A549 (cell line): ENCODE measurements around the gene PMVK. TPM values are rescaled to one million over a fixed set of nuclear protein-coding genes. Genes with fewer than 3 reads are reported as not detected.

Experiments
- ATAC-seq, 2 experiments: fragments of 200-7000 bp in 1 of 2; fragments of >200 bp in 1 of 2; cut with Nextera tagmentation in 1 of 2; cut with Tn5 transposase in 1 of 2; 3 replicates each; pipeline versions ENCODE4 v1.8.0 to v1.9.1; 2018 to 2020; ENCODE audit warnings: mild to moderate bottlenecking in 1 of 2, moderate library complexity in 1 of 2
- CTCF ChIA-PET: fragments of 300-600 bp; sonication (Branson Sonifier 250); formaldehyde crosslinking; extraction: SDS; loops from one replicate; lab custom pipeline; 2021; ENCODE audit warnings: antibody characterized with exemption, inconsistent platforms; lab: Yijun Ruan, JAX
- POLR2A ChIA-PET: fragments of 350-600 bp; formaldehyde crosslinking; extraction: SDS; loops from one replicate; lab custom pipeline; 2021; ENCODE audit warnings: antibody characterized with exemption, inconsistent platforms; lab: Yijun Ruan, JAX
- DNase-seq, 2 experiments: peaks; one replicate each; pipeline versions ENCODE4 v3.0.0 to v3.0.0-alpha.2; 2011 to 2016; ENCODE audit warnings: low read depth in 1 of 2, low spot score in 1 of 2
- FAIRE-seq: peaks from 2 replicates; lab custom pipeline; 2011; peaks lifted over from hg19 to GRCh38; lab: Jason Lieb, UNC
- H3K27ac ChIP-seq, 2 experiments: fragments of >200 bp; sonication (Bioruptor Twin); formaldehyde crosslinking; 3 replicates each; pipeline ENCODE4 v1.5.1; 2016 to 2017
- H3K4me1 ChIP-seq: fragments of >200 bp; sonication (Bioruptor Twin); formaldehyde crosslinking; 3 replicates; pipeline ENCODE4 v1.6.1; 2016
- H3K4me2 ChIP-seq: fragments of >200 bp; sonication (Bioruptor Twin); formaldehyde crosslinking; 3 replicates; pipeline ENCODE4 v1.6.1; 2016
- H3K4me3 ChIP-seq: fragments of >200 bp; sonication (Bioruptor Twin); formaldehyde crosslinking; 3 replicates; pipeline ENCODE4 v1.5.1; 2016
- H3K9me3 ChIP-seq: fragments of >200 bp; sonication (Bioruptor Twin); formaldehyde crosslinking; 3 replicates; pipeline ENCODE4 v1.6.1; 2016
- ATOH8 ChIP-seq: fragments of 250-450 bp; sonication (Bioruptor Pico); IDR thresholded peaks from 2 replicates; pipeline ENCODE4 v1.5.0; 2020; ENCODE audit warnings: low read depth, mild to moderate bottlenecking, moderate library complexity
- BHLHE40 ChIP-seq: IDR thresholded peaks from 2 replicates; pipeline ENCODE4 v1.6.1; 2012; ENCODE audit warnings: low read depth, low read length, inconsistent platforms
- CHD2 ChIP-seq: fragments of 150-350 bp; IDR thresholded peaks from 2 replicates; pipeline ENCODE4 v1.6.1; 2014; ENCODE audit warnings: low read length; ENCODE audit not compliant: partially characterized antibody
- CHD4 ChIP-seq: fragments of 200-600 bp; sonication (generic); IDR thresholded peaks from 2 replicates; pipeline ENCODE4 v1.6.1; 2016; ENCODE audit warnings: antibody characterized with exemption, mild to moderate bottlenecking, borderline replicate concordance
- EHF ChIP-seq: fragments of 250-450 bp; sonication (Bioruptor Pico); IDR thresholded peaks from 2 replicates; pipeline ENCODE4 v1.5.0; 2020; ENCODE audit warnings: mild to moderate bottlenecking
- EHMT2 ChIP-seq: fragments of 200-600 bp; sonication (generic); IDR thresholded peaks from 2 replicates; pipeline ENCODE4 v1.6.1; 2016; ENCODE audit warnings: antibody characterized with exemption, low read depth, mild to moderate bottlenecking, moderate library complexity
- ELK1 ChIP-seq: fragments of 150-350 bp; IDR thresholded peaks from 2 replicates; pipeline ENCODE4 v1.6.1; 2014; ENCODE audit warnings: low read depth, mild to moderate bottlenecking, low read length
- FOSL2 ChIP-seq, 2 experiments: fragments of 450-650 bp in 1 of 2; fragments of >200 bp in 1 of 2; sonication (Bioruptor Twin) in 1 of 2; formaldehyde crosslinking; IDR thresholded peaks; 2 replicates each; pipeline versions ENCODE4 v1.5.0 to v1.6.1; 2016 to 2020; ENCODE audit warnings: mild to moderate bottlenecking in 1 of 2, moderate library complexity in 1 of 2
- FOXS1 ChIP-seq: fragments of 250-450 bp; sonication (Bioruptor Pico); IDR thresholded peaks from 2 replicates; pipeline ENCODE4 v1.5.0; 2020; ENCODE audit warnings: mild to moderate bottlenecking, moderate library complexity
- GATA3 ChIP-seq: IDR thresholded peaks from 2 replicates; pipeline ENCODE4 v1.6.1; 2012; ENCODE audit warnings: borderline replicate concordance
- HDAC2 ChIP-seq: fragments of 200-600 bp; sonication (generic); IDR thresholded peaks from 2 replicates; pipeline ENCODE4 v1.6.1; 2016
- HES2 ChIP-seq: fragments of >200 bp; sonication (Bioruptor Twin); formaldehyde crosslinking; IDR thresholded peaks from 2 replicates; pipeline ENCODE4 v1.6.1; 2016
- HOXB13 ChIP-seq: fragments of 250-450 bp; sonication (Bioruptor Pico); IDR thresholded peaks from 2 replicates; pipeline ENCODE4 v1.5.0; 2020; ENCODE audit warnings: low read depth, mild to moderate bottlenecking, moderate library complexity
- JUNB ChIP-seq: fragments of >200 bp; sonication (Bioruptor Twin); formaldehyde crosslinking; IDR thresholded peaks from 2 replicates; pipeline ENCODE4 v1.6.1; 2016
- KDM1A ChIP-seq: fragments of 200-600 bp; sonication (generic); IDR thresholded peaks from 2 replicates; pipeline ENCODE4 v1.6.1; 2016; ENCODE audit warnings: low read depth, mild to moderate bottlenecking
- MAFK ChIP-seq: fragments of 450-650 bp; IDR thresholded peaks from 2 replicates; pipeline ENCODE4 v1.6.1; 2014; ENCODE audit not compliant: partially characterized antibody
- MAZ ChIP-seq: fragments of 150-350 bp; IDR thresholded peaks from 2 replicates; pipeline ENCODE4 v1.6.1; 2014; ENCODE audit warnings: antibody characterized with exemption, low read depth, low read length, borderline replicate concordance
- MYC ChIP-seq: IDR thresholded peaks from 2 replicates; pipeline ENCODE4 v1.6.1; 2012; ENCODE audit warnings: mild to moderate bottlenecking, inconsistent platforms, low read length, improper control_type of control experiment, borderline replicate concordance
- NFE2L2 ChIP-seq: fragments of 150-350 bp; conservative IDR thresholded peaks from 2 replicates; pipeline ENCODE4 v1.6.1; 2014; ENCODE audit warnings: low read length
- POLR2A ChIP-seq: IDR thresholded peaks from 2 replicates; pipeline ENCODE4 v1.6.1; 2012; ENCODE audit warnings: mild to moderate bottlenecking, low read length
- POLR2AphosphoS2 ChIP-seq: conservative IDR thresholded peaks from 2 replicates; pipeline ENCODE4 v1.6.1; 2012; ENCODE audit warnings: low read length, improper control_type of control experiment, inconsistent platforms
- RAD21 ChIP-seq, 2 experiments: fragments of >200 bp in 1 of 2; sonication (Bioruptor Twin) in 1 of 2; formaldehyde crosslinking in 1 of 2; IDR thresholded peaks in 1 of 2; conservative IDR thresholded peaks in 1 of 2; 2 replicates in 1 of 2; 3 replicates in 1 of 2; pipeline ENCODE4 v1.6.1; 2012 to 2018; ENCODE audit warnings: inconsistent platforms in 1 of 2
- RNF2 ChIP-seq: fragments of 200-600 bp; sonication (generic); IDR thresholded peaks from 2 replicates; pipeline ENCODE4 v1.6.1; 2016; ENCODE audit warnings: low read depth, mild to moderate bottlenecking, antibody characterized with exemption, moderate library complexity, borderline replicate concordance
- TFCP2L1 ChIP-seq: fragments of 250-450 bp; sonication (Bioruptor Pico); IDR thresholded peaks from 2 replicates; pipeline ENCODE4 v1.5.0; 2021; ENCODE audit warnings: mild to moderate bottlenecking
- ZC3H11A ChIP-seq: fragments of 450-650 bp; IDR thresholded peaks from 2 replicates; pipeline ENCODE4 v1.6.1; 2014; ENCODE audit warnings: antibody characterized with exemption, mild to moderate bottlenecking
- ZFP36 ChIP-seq: fragments of 450-650 bp; IDR thresholded peaks from 2 replicates; pipeline ENCODE4 v1.6.1; 2014; ENCODE audit warnings: borderline replicate concordance; ENCODE audit not compliant: partially characterized antibody
- ZNF302 ChIP-seq: fragments of 250-450 bp; sonication (Bioruptor Pico); IDR thresholded peaks from 2 replicates; pipeline ENCODE4 v1.9.0; 2021; ENCODE audit warnings: inconsistent platforms, mild to moderate bottlenecking, moderate library complexity
- ZSCAN20 ChIP-seq: fragments of 250-450 bp; sonication (Bioruptor Pico); IDR thresholded peaks from 2 replicates; pipeline ENCODE4 v1.8.0; 2022; ENCODE audit warnings: mild to moderate bottlenecking, moderate library complexity
- WGBS: methylation state at CpG from one replicate; pipeline ENCODE4 v1.1.6; 2017; ENCODE audit errors: missing lambda C conversion rate; 5-methylcytosine and 5-hydroxymethylcytosine counted together
- polyA plus RNA-seq, 4 experiments: library from polyadenylated mRNA; depleted of rRNA in 3 of 4; stranded (reverse); fragments of >200 nt; fragmentation: RNase III in 1 of 4; extraction: RNeasy Plus Mini Kit Qiagen cat#74134 plus additional on column Dnase treatment in 1 of 4; gene quantifications; 2 replicates in 3 of 4; 3 replicates in 1 of 4; pipeline ENCODE4 v1.2.3, GENCODE V29; 2011 to 2017
- TF ChIP-seq, protein P1 (sequence below): IDR thresholded peaks from 2 replicates; pipeline ENCODE4 v1.6.1; 2012

PMVK gene
- polyA plus RNA-seq, 2 of the 4 experiments (the other 2 are of a cell fraction): 35.7 to 52.0 TPM

DNA sequence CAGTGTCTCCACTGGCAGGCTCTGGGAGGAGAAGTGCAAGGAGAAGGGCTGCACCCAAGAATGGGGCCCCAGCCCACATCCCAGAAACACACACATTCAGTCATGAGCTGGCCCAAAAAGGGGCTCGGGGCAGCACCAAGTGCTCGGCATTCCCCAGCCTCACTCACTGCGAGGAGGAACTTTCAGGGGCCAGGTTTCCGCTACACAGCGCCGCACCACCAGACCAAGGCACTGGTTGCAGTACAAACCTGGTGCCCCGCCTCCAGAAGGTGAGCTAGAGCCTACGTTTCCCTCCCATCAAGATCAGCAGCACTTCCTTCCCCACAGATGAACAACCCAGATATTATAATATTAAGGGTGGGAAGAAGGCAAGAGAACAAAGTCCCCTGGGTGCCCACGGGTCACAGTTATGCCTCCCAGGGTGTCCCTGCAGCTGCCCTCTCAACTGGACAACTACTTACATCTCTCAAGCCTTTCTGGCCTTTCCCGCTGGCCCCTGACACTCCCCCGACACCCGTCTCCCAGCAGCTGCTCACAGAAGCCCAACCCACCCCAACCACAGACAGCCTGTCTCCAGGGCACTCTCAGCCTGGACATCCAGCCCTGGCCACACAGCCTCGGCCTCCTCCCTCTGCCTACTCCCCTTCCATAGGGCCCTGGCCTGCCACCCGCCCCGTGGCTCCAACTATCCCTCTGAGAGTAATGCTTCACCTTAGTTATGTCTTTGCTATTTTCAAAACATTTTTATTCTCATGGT, 15.6 kb upstream of the PMVK start:
- TF ChIP-seq KDM1A (no peak), BHLHE40 (no peak), MAZ (no peak), ELK1 (no peak), POLR2AphosphoS2 (no peak), EHMT2 (no peak), CHD2 (no peak), HDAC2 (no peak), CHD4 (no peak), HES2 (no peak), MAFK (no peak), FOXS1 (no peak), ZFP36 (no peak), NFE2L2 (no peak), FOSL2 (IDR thresholded peaks at IDR 0.05) (no peak), FOSL2 (CRISPR knock-in tag; IDR thresholded peaks at IDR 0.05) (no peak), ZSCAN20 (no peak)
- FAIRE-seq (no peak), ATAC-seq (no peak), DNase-seq (no peak)
- Histone ChIP-seq H3K4me1 (peaks cover 15% of the 10 kb centered on the region), H3K4me3 (no peak overlapping the region), H3K4me2 (no peak overlapping the region), H3K9me3 (no peaks in the 10 kb centered on the region), H3K27ac (no peak overlapping the region)
- POLR2A ChIA-PET: no interaction called here
- CTCF ChIA-PET: interaction anchor here (1.1 to 3.0 kb wide), 4 partner anchors 9 to 392 kb away, joined by 3 to 19 read pairs (median 6); partner anchors contain the start of genes PMVK and PYGO2
- WGBS: 79% methylated on average over 15 of the region's 15 CpGs

DNA sequence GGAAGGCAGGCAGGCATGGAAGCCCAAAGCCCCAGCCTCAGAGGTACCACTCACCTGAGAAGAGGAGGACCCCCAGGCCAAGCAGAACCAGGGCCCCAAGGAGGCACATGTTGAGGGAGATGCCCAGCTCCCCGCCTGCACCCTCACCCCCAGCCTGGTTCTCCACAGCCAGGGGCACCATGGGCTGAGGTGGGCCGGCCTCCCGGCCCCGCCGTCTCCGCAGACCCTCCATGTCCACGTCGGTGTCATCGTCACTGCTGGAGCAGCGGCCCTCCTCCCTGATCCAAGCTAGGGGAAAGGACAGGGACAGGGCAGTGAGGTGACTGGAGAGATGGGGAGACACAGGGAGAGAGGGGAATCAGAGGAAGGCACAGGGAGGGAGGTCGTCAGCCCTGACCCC, 11.6 kb upstream of the PMVK start:
- H3K4me2 ChIP-seq: no peak overlapping the region
- ChIA-PET POLR2A (no interaction called here), CTCF (interaction anchor here (1.0 to 1.8 kb wide), 3 partner anchors 8 to 137 kb away, joined by 3 to 7 read pairs (median 3); partner anchors contain the start of gene PMVK)
- H3K27ac ChIP-seq: no peak overlapping the region
- TF ChIP-seq, protein P1, sequence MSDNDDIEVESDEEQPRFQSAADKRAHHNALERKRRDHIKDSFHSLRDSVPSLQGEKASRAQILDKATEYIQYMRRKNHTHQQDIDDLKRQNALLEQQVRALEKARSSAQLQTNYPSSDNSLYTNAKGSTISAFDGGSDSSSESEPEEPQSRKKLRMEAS: no peak
- TF ChIP-seq MYC: no peak
- no peak for TF ChIP-seq POLR2A
- no peak for TF ChIP-seq GATA3
- TF ChIP-seq RNF2: no peak
- TF ChIP-seq JUNB: no peak
- no peak for TF ChIP-seq ZNF302
- TF ChIP-seq ATOH8 (CRISPR knock-in tag): no peak
- TF ChIP-seq EHF: no peak
- TF ChIP-seq TFCP2L1 (CRISPR knock-in tag): no peak
- no peak for TF ChIP-seq ZC3H11A
- TF ChIP-seq HOXB13 (CRISPR knock-in tag): no peak
- TF ChIP-seq RAD21 (conservative IDR thresholded peaks at IDR 0.05 in 1 of 2, IDR thresholded peaks at IDR 0.05 in 1 of 2): no peak
- TF ChIP-seq KDM1A: no peak
- no peak for ATAC-seq
- H3K9me3 ChIP-seq: no peaks in the 10 kb centered on the region
- DNase-seq: no peak
- FAIRE-seq: no peak
- no peaks in the 10 kb centered on the region for H3K4me1 ChIP-seq
- no peak overlapping the region for H3K4me3 ChIP-seq
- WGBS: 80% methylated on average over 11 of the region's 11 CpGs
